Measurements from ENCODE around the gene TTC39C.

DNA sequence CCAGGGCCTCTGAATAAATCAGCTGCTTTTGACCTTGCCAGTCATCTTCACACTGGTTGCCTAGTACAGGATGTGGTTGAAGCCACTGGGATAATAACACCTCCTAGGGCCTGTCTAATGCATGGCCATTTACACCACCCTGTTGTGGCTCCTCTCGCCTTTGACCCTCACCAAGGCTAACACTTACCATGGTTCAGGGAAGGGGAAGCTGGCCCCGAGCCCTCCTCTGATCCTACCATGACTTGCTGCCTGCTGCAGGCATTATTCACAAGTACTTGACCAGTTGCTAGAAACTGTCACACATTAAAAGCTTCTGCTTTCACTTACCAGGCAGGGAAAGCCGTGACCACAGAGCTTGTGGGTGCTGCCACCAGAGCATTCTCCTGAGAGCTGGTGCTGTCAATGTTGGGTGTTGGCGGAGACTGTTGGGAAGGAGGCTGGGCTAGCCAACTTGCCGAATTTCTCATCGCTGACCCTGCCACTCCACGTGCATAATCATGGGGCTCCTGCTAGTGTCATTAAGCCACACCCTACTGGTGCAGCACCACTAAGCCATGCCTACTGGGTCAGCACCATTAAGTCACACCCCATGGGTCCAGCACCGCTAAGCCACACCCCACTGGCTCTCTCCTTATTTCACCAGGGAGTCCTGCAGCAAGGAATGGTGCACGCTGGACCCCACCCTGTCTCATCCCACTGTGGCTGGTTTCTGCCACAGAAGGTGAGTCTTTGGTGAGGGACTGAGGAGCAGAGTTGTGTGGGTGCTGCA lies 47.0 kb upstream of the TTC39C start:
- no peak for TF ChIP-seq POLR2A (IDR thresholded peaks at IDR 0.05)
- TF ChIP-seq, protein P1, sequence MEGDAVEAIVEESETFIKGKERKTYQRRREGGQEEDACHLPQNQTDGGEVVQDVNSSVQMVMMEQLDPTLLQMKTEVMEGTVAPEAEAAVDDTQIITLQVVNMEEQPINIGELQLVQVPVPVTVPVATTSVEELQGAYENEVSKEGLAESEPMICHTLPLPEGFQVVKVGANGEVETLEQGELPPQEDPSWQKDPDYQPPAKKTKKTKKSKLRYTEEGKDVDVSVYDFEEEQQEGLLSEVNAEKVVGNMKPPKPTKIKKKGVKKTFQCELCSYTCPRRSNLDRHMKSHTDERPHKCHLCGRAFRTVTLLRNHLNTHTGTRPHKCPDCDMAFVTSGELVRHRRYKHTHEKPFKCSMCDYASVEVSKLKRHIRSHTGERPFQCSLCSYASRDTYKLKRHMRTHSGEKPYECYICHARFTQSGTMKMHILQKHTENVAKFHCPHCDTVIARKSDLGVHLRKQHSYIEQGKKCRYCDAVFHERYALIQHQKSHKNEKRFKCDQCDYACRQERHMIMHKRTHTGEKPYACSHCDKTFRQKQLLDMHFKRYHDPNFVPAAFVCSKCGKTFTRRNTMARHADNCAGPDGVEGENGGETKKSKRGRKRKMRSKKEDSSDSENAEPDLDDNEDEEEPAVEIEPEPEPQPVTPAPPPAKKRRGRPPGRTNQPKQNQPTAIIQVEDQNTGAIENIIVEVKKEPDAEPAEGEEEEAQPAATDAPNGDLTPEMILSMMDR (IDR thresholded peaks at IDR 0.05) = no peak

Data from thyroid gland (tissue), 4 donors.